Measurements from ENCODE around the gene C1orf159. TPM values are rescaled to one million over a fixed set of nuclear protein-coding genes. Genes with fewer than 3 reads are reported as not detected.
"Not testable (repeated sequence)": the region's sequence is repeated elsewhere in the genome, so short reads cannot be mapped to it uniquely, and the experiment has no call there.

The C1orf159 gene
- total RNA-seq, 1 experiment from 2014 or later = 32.0 TPM

- Histone ChIP-seq H3K36me3 (replicated peaks; ENCODE audit: control insufficient read depth, insufficient read depth, low read length) (no peaks in the 10 kb centered on the region; the same call in 1 of the 2 replicates), H3K27me3 (ENCODE audit: control insufficient read depth, insufficient read depth, low read length) (no peaks in the 10 kb centered on the region; the same call in 1 of the 2 replicates), H3K4me3 (ENCODE audit: insufficient read depth, low read depth, low read length) (no peak overlapping the region)
- DNase-seq = no peak
Observed at GRCh38 chr1:1109743-1110142, 6.1 kb downstream of the C1orf159 start.

GRCh38 chr1:1106510-1107221 is 9.2 kb downstream of the C1orf159 start:
- no peak overlapping the region for H3K4me3 ChIP-seq (ENCODE audit: insufficient read depth, low read depth, low read length)
- no peaks in the 10 kb centered on the region for H3K27me3 ChIP-seq (ENCODE audit: control insufficient read depth, insufficient read depth, low read length)
- no peak for DNase-seq
- H3K36me3 ChIP-seq (replicated peaks; ENCODE audit: control insufficient read depth, insufficient read depth, low read length) = no peaks in the 10 kb centered on the region; the same call in 1 of the 2 replicates

GRCh38 chr1:1104152-1104551 is 11.7 kb downstream of the C1orf159 start:
- H3K36me3 ChIP-seq (replicated peaks; ENCODE audit: control insufficient read depth, insufficient read depth, low read length); H3K27me3 ChIP-seq (ENCODE audit: control insufficient read depth, insufficient read depth, low read length); H3K4me3 ChIP-seq (ENCODE audit: insufficient read depth, low read depth, low read length); DNase-seq: not testable (repeated sequence)

GRCh38 chr1:1101503-1101902 is 14.4 kb downstream of the C1orf159 start:
- no peaks in the 10 kb centered on the region; the same call in 1 of the 2 replicates for H3K36me3 ChIP-seq (replicated peaks; ENCODE audit: control insufficient read depth, insufficient read depth, low read length)

DNA sequence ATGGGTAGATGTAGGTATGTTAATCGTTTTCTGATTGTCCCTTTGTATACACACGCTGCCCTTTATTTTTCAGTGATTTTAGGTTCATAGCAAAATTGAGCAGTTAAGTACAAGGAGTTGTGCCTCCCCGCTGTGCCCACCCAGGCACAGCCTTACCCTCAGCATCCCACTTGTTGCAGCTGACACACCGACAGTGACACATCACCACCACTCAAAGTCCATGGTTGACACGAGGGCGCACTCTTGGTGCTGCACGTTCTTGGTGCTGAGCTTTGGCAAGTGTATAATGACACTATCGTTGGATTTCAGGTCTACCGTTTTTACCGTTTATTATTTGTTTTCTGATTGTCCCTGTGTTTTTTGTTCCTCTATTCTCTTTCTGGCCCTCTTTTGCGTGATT is 15.6 kb downstream of the C1orf159 start:
- H3K36me3 ChIP-seq (replicated peaks; ENCODE audit: control insufficient read depth, insufficient read depth, low read length) = no peaks in the 10 kb centered on the region; the same call in 1 of the 2 replicates
- H3K4me3 ChIP-seq (ENCODE audit: insufficient read depth, low read depth, low read length) = no peak overlapping the region
- no peak for DNase-seq
- H3K27me3 ChIP-seq (ENCODE audit: control insufficient read depth, insufficient read depth, low read length) = no peaks in the 10 kb centered on the region

More at GRCh38 chr1:1101503-1101902, 14.4 kb downstream of the C1orf159 start:
- H3K4me3 ChIP-seq (ENCODE audit: insufficient read depth, low read depth, low read length) = no peak overlapping the region
- no peaks in the 10 kb centered on the region for H3K27me3 ChIP-seq (ENCODE audit: control insufficient read depth, insufficient read depth, low read length)
- no peak for DNase-seq

DNA sequence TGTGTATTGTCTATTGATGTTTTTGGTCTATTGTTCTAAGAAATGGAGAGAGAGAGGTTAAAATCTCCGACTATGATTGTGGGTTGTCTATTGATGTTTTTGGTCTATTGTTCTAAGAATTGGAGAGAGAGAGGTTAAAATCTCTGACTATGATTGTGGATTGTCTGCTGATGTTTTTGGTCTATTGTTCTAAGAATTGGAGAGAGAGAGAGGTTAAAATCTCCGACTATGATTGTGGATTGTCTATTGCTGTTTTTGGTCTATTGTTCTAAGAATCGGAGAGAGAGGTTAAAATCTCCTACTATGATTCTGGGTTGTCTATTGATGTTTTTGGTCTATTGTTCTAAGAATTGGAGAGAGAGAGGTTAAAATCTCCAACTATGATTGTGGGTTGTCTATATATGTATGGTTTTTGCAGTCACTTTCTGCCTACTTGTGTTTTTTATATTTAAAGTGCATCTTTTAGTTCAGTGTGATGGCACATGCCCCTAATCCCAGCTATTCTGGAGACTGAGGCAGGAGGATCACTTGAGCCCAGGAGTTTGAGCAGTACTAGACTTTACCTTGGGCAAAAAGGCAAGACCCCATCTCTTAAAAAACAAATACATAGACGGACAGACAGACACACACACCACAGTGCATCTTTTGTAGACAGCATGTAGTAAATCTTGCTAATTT is 16.2 kb downstream of the C1orf159 start:
- Histone ChIP-seq H3K36me3 (replicated peaks; ENCODE audit: control insufficient read depth, insufficient read depth, low read length) (no peaks in the 10 kb centered on the region; the same call in 1 of the 2 replicates), H3K4me3 (ENCODE audit: insufficient read depth, low read depth, low read length) (no peak overlapping the region), H3K27me3 (ENCODE audit: control insufficient read depth, insufficient read depth, low read length) (no peaks in the 10 kb centered on the region)
- no peak for DNase-seq

DNA sequence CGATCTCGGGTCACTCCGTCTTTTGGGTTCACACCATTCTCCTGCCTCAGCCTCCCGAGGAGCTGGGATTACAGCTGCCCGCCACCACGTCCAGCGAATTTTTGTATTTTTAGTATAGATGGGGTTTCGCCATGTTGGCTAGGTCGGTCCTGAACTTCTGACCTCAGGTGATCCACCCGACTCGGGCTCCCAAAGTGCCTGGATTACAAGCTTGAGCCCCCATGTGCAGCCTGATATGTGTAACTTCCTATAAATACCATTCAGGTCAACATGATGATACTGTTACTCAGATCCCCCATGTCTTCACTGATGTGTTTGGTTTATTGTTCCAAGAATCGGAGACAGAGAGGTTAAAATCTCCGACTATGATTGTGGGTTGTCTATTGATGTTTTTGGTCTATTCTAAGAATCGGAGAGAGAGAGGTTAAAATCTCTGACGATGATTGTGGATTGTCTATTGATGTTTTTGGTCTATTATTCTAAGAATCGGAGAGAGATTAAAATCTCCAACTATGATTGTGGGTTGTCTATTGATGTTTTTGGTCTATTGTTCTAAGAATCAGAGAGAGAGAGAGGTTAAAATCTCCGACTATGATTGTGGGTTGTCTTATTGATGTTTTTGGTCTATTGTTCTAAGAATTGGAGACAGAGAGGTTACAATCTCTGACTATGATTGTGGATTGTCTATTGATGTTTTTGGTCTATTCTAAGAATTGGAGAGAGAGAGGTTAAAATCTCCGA is 17.0 kb downstream of the C1orf159 start:
- Histone ChIP-seq H3K36me3 (replicated peaks; ENCODE audit: control insufficient read depth, insufficient read depth, low read length) (no peaks in the 10 kb centered on the region; the same call in 1 of the 2 replicates), H3K4me3 (ENCODE audit: insufficient read depth, low read depth, low read length) (no peak overlapping the region), H3K27me3 (ENCODE audit: control insufficient read depth, insufficient read depth, low read length) (no peaks in the 10 kb centered on the region)
- DNase-seq = no peak

GRCh38 chr1:1096136-1096535 is 19.8 kb downstream of the C1orf159 start:
- not testable (repeated sequence) for H3K36me3 ChIP-seq (replicated peaks; ENCODE audit: control insufficient read depth, insufficient read depth, low read length); H3K27me3 ChIP-seq (ENCODE audit: control insufficient read depth, insufficient read depth, low read length); DNase-seq; H3K4me3 ChIP-seq (ENCODE audit: insufficient read depth, low read depth, low read length)

DNA sequence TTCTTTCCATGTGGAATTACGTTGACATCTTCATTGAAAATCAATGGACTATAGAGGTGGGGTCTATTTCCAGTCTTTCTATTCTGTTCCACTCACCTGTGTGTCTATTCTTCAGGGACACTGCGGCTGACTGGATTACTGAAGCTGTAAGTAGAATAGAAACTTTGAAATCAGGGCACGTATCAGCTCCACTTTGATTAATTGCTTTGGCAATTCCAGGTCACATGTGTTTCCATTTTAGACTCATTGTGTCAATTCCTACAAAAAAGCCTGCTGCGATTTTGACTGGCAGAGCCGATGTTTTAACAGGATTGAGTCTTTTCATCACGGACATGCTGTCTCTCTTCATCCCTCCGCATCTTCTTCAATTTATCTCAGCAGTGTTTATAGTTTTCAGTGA is 20.9 kb downstream of the C1orf159 start:
- Histone ChIP-seq H3K27me3 (ENCODE audit: control insufficient read depth, insufficient read depth, low read length) (no peaks in the 10 kb centered on the region), H3K36me3 (replicated peaks; ENCODE audit: control insufficient read depth, insufficient read depth, low read length) (no peaks in the 10 kb centered on the region), H3K4me3 (ENCODE audit: insufficient read depth, low read depth, low read length) (no peak overlapping the region)
- DNase-seq = no peak

GRCh38 chr1:1093610-1093943 is 22.3 kb downstream of the C1orf159 start:
- Histone ChIP-seq H3K27me3 (ENCODE audit: control insufficient read depth, insufficient read depth, low read length) (no peaks in the 10 kb centered on the region), H3K36me3 (replicated peaks; ENCODE audit: control insufficient read depth, insufficient read depth, low read length) (no peaks in the 10 kb centered on the region), H3K4me3 (ENCODE audit: insufficient read depth, low read depth, low read length) (no peak overlapping the region)
- no peak for DNase-seq

DNA sequence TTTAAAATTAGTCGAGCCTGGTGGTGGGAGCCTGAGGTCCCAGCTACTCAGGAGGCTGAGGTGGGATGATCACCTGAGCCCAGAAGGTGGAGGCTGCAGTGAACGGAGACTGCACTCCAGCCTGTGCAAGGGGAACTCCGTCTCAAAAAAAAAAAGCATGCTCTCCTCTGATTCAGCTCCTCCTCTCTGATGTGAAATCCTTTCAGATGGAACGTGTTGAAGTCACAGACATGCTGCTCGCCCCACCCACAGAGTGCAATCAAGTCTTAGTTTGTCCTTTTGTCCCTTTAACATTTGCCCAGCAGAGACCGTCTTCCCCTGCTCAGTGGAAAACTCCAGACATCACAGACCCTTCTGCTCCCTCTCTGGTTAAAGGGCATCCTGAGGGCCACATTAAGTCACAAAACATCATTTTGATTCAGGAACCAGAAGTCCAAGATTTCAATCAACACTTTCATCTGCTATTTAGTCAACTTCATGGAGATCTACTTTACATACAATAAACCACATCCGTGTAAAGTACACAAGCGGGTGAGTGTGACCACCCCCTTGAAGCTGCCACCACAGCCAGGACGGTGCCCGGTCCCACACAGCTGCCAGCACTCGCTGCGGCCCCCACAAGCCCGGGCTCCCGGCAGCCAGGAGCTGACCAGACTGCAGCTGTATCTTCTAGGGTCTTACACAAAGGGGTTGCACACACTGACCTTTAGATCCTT is 22.8 kb downstream of the C1orf159 start:
- H3K27me3 ChIP-seq (ENCODE audit: control insufficient read depth, insufficient read depth, low read length) = no peaks in the 10 kb centered on the region
- no peaks in the 10 kb centered on the region for H3K36me3 ChIP-seq (replicated peaks; ENCODE audit: control insufficient read depth, insufficient read depth, low read length)
- no peak for DNase-seq
- no peak overlapping the region for H3K4me3 ChIP-seq (ENCODE audit: insufficient read depth, low read depth, low read length)

- Histone ChIP-seq H3K4me3 (ENCODE audit: insufficient read depth, low read depth, low read length) (no peak overlapping the region), H3K36me3 (replicated peaks; ENCODE audit: control insufficient read depth, insufficient read depth, low read length) (no peaks in the 10 kb centered on the region), H3K27me3 (ENCODE audit: control insufficient read depth, insufficient read depth, low read length) (no peaks in the 10 kb centered on the region)
- DNase-seq = no peak
Observed at GRCh38 chr1:1092149-1092855, 23.6 kb downstream of the C1orf159 start.

GRCh38 chr1:1091344-1092148 is 24.3 kb downstream of the C1orf159 start:
- no peak overlapping the region for H3K4me3 ChIP-seq (ENCODE audit: insufficient read depth, low read depth, low read length)
- no peaks in the 10 kb centered on the region for H3K27me3 ChIP-seq (ENCODE audit: control insufficient read depth, insufficient read depth, low read length)
- peak; percentile 89 for DNase-seq
- H3K36me3 ChIP-seq (replicated peaks; ENCODE audit: control insufficient read depth, insufficient read depth, low read length) = no peaks in the 10 kb centered on the region
